Panc1 (cell line): Measurements from ENCODE around the gene PPL.

Source experiments
- CTCF ChIP-seq: fragments of 450-650 bp; IDR thresholded peaks from 2 replicates; pipeline ENCODE4 v1.5.1; 2017; ENCODE audit warnings: mild to moderate bottlenecking
- POLR2AphosphoS5 ChIP-seq: IDR thresholded peaks from 2 replicates; pipeline ENCODE4 v1.6.1; 2012; ENCODE audit warnings: mild to moderate bottlenecking, low read depth, low read length, moderate library complexity
- REST ChIP-seq, 2 experiments: IDR thresholded peaks; 2 replicates each; pipeline ENCODE4 v1.6.1; 2011 to 2012; ENCODE audit warnings: low read depth in 2 of 2, control low read depth in 1 of 2, low read length in 1 of 2, mild to moderate bottlenecking in 1 of 2, moderate library complexity in 1 of 2; ENCODE audit not compliant: insufficient read depth in 1 of 2
- SIN3A ChIP-seq: IDR thresholded peaks from 2 replicates; pipeline ENCODE4 v1.6.1; 2012; ENCODE audit warnings: low read depth, mild to moderate bottlenecking, low read length, moderate library complexity, borderline replicate concordance; ENCODE audit not compliant: insufficient read depth
- TCF7L2 ChIP-seq: IDR thresholded peaks from 2 replicates; pipeline ENCODE4 v1.6.1; 2011; ENCODE audit warnings: mild to moderate bottlenecking, low read depth, low read length, inconsistent platforms

DNA sequence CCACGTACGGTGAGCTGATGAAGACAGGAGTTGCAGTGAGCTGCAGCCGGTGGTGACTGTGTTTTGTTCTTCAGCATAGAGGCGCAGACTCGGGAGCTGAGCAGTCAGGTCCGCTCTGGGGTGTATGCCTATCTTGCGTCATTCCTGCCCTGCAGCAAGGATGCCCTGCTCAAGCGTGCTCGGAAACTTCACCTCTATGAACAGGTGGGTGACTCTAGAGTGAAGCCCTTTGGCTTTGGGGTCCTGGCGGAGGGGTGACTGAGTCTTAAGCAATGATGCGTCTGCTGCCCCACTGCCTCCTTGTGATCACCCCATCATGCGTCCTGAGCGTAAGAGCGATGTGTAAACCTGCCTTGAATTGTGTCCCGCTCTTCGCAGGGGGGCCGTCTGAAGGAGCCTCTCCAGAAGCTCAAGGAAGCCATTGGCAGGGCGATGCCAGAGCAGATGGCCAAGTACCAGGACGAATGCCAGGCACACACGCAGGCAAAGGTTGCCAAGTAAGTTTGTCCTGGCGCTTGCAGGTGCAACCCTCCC, 66.7 kb downstream of the PPL start:
- TF ChIP-seq CTCF = no peak
- TF ChIP-seq SIN3A = no peak
- no peak for TF ChIP-seq REST (IDR thresholded peaks at IDR 0.05; ENCODE audit: insufficient read depth in 1 of 2, low read depth in 2 of 2, low read length in 1 of 2)
- no peak for TF ChIP-seq POLR2AphosphoS5
- TF ChIP-seq TCF7L2 = no peak
